Measurements from ENCODE around the gene NOTCH4.
A peak's percentile ranks its signal among the peaks of the same experiment; 100 is the strongest.

NOTCH4 gene

GRCh38 chr6:32175711-32176475 is 48.0 kb downstream of the NOTCH4 start, which contains the start of gene AGPAT1 (continued):
- TF ChIP-seq, protein P1, sequence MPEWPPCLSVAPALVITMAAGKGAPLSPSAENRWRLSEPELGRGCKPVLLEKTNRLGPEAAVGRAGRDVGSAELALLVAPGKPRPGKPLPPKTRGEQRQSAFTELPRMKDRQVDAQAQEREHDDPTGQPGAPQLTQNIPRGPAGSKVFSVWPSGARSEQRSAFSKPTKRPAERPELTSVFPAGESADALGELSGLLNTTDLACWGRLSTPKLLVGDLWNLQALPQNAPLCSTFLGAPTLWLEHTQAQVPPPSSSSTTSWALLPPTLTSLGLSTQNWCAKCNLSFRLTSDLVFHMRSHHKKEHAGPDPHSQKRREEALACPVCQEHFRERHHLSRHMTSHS (tag by site-specific recombination; IDR thresholded peaks at IDR 0.05): no peak
- TF ChIP-seq SP3 (tag by site-specific recombination; IDR thresholded peaks at IDR 0.05): peak; percentile 83
- no peak for TF ChIP-seq ZNF544 (tag by site-specific recombination; IDR thresholded peaks at IDR 0.05)
- TF ChIP-seq KLF8 (tag by site-specific recombination; IDR thresholded peaks at IDR 0.05): no peak
- TF ChIP-seq SCRT1 (tag by site-specific recombination; IDR thresholded peaks at IDR 0.05; ENCODE audit: borderline replicate concordance): no peak
- TF ChIP-seq, protein P2, sequence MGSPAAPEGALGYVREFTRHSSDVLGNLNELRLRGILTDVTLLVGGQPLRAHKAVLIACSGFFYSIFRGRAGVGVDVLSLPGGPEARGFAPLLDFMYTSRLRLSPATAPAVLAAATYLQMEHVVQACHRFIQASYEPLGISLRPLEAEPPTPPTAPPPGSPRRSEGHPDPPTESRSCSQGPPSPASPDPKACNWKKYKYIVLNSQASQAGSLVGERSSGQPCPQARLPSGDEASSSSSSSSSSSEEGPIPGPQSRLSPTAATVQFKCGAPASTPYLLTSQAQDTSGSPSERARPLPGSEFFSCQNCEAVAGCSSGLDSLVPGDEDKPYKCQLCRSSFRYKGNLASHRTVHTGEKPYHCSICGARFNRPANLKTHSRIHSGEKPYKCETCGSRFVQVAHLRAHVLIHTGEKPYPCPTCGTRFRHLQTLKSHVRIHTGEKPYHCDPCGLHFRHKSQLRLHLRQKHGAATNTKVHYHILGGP (tag by site-specific recombination; IDR thresholded peaks at IDR 0.05): no peak
- TF ChIP-seq ZNF600 (tag by site-specific recombination; IDR thresholded peaks at IDR 0.05): no peak
- TF ChIP-seq ZNF514 (tag by site-specific recombination; IDR thresholded peaks at IDR 0.05): no peak
- TF ChIP-seq ZXDB (tag by site-specific recombination; IDR thresholded peaks at IDR 0.05): no peak; the same call in 1 of the 2 replicates
- TF ChIP-seq MEIS1 (CRISPR knock-in tag; IDR thresholded peaks at IDR 0.05; ENCODE audit: borderline replicate concordance): no peak
- TF ChIP-seq ZBTB1 (tag by site-specific recombination; IDR thresholded peaks at IDR 0.05): no peak
- TF ChIP-seq ZNF639 (tag by site-specific recombination; IDR thresholded peaks at IDR 0.05): no peak
- TF ChIP-seq ZNF16 (tag by site-specific recombination; IDR thresholded peaks at IDR 0.05; ENCODE audit: low read depth): no peak
- no peak for TF ChIP-seq ZBTB21 (tag by site-specific recombination; IDR thresholded peaks at IDR 0.05)
- no peak for TF ChIP-seq ZNF645 (tag by site-specific recombination; IDR thresholded peaks at IDR 0.05)
- no peak for TF ChIP-seq ZSCAN16 (tag by site-specific recombination; IDR thresholded peaks at IDR 0.05)
- no peak for TF ChIP-seq ZNF155 (tag by site-specific recombination; IDR thresholded peaks at IDR 0.05)
- TF ChIP-seq ZNF423 (tag by site-specific recombination; IDR thresholded peaks at IDR 0.05): no peak
- no peak; the same call in 1 of the 2 replicates for TF ChIP-seq IKZF3 (tag by site-specific recombination; IDR thresholded peaks at IDR 0.05)
- TF ChIP-seq, protein P3, sequence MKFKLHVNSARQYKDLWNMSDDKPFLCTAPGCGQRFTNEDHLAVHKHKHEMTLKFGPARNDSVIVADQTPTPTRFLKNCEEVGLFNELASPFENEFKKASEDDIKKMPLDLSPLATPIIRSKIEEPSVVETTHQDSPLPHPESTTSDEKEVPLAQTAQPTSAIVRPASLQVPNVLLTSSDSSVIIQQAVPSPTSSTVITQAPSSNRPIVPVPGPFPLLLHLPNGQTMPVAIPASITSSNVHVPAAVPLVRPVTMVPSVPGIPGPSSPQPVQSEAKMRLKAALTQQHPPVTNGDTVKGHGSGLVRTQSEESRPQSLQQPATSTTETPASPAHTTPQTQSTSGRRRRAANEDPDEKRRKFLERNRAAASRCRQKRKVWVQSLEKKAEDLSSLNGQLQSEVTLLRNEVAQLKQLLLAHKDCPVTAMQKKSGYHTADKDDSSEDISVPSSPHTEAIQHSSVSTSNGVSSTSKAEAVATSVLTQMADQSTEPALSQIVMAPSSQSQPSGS (tag by site-specific recombination; IDR thresholded peaks at IDR 0.05; ENCODE audit: low read depth): no peak
- no peak; the same call in 1 of the 2 replicates for TF ChIP-seq KLF10 (tag by site-specific recombination; IDR thresholded peaks at IDR 0.05)
- no peak for TF ChIP-seq ZNF146 (tag by site-specific recombination; IDR thresholded peaks at IDR 0.05)
- no peak for TF ChIP-seq ZNF112 (tag by site-specific recombination; IDR thresholded peaks at IDR 0.05)
- TF ChIP-seq, protein P4, sequence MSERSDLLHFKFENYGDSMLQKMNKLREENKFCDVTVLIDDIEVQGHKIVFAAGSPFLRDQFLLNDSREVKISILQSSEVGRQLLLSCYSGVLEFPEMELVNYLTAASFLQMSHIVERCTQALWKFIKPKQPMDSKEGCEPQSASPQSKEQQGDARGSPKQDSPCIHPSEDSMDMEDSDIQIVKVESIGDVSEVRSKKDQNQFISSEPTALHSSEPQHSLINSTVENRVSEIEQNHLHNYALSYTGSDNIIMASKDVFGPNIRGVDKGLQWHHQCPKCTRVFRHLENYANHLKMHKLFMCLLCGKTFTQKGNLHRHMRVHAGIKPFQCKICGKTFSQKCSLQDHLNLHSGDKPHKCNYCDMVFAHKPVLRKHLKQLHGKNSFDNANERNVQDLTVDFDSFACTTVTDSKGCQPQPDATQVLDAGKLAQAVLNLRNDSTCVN (tag by site-specific recombination; optimal IDR thresholded peaks at IDR 0.05): peak; percentile 17
- TF ChIP-seq SCRT2 (tag by site-specific recombination; IDR thresholded peaks at IDR 0.05): no peak
- TF ChIP-seq, protein P5, sequence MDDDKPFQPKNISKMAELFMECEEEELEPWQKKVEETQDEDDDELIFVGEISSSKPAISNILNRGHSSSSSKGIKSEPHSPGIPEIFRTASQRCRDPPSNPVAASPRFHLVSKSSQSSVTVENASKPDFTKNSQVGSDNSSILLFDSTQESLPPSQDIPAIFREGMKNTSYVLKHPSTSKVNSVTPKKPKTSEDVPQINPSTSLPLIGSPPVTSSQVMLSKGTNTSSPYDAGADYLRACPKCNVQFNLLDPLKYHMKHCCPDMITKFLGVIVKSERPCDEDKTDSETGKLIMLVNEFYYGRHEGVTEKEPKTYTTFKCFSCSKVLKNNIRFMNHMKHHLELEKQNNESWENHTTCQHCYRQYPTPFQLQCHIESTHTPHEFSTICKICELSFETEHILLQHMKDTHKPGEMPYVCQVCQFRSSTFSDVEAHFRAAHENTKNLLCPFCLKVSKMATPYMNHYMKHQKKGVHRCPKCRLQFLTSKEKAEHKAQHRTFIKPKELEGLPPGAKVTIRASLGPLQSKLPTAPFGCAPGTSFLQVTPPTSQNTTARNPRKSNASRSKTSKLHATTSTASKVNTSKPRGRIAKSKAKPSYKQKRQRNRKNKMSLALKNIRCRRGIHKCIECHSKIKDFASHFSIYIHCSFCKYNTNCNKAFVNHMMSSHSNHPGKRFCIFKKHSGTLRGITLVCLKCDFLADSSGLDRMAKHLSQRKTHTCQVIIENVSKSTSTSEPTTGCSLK (tag by site-specific recombination; IDR thresholded peaks at IDR 0.05): no peak
- TF ChIP-seq ZNF169 (tag by site-specific recombination; IDR thresholded peaks at IDR 0.05): no peak
- TF ChIP-seq ZFP41 (tag by site-specific recombination; IDR thresholded peaks at IDR 0.05; ENCODE audit: borderline replicate concordance): no peak
- TF ChIP-seq REPIN1 (tag by site-specific recombination; IDR thresholded peaks at IDR 0.05; ENCODE audit: low read depth): peak; percentile 41; the same call in 1 of the 2 replicates
- TF ChIP-seq ZNF174 (tag by site-specific recombination; IDR thresholded peaks at IDR 0.05): no peak

All from HEK293 (cell line).